GM19023 (cell line): ENCODE data around the gene ITGB1.

Source experiments
- ATAC-seq: cut with Tn5 transposase; IDR thresholded peaks from one replicate; pipeline ENCODE4 v1.9.1; 2021; ENCODE audit warnings: mild to moderate bottlenecking, moderate library complexity; ENCODE audit not compliant: unreplicated experiment

Gene ITGB1

DNA sequence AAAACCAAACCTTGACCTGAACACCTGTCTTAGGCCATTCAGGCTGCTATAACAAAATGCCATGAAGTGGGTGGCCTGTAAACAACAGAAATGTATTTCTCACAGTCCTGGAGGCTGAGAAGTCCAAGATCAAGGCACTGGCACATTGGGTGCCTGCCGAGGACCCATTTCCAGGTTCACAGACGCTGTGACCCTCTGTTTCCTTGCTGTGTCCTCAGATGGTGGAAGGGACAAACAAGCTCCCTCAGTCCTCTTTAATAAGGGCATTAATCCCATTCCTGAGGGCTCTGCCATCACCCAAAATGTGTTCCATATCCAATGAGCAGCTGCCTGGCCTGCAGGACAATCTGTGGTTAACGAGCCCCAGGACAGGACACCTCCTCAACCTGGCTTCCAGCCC is 67.6 kb downstream of the ITGB1 start:
- no peak for ATAC-seq

DNA sequence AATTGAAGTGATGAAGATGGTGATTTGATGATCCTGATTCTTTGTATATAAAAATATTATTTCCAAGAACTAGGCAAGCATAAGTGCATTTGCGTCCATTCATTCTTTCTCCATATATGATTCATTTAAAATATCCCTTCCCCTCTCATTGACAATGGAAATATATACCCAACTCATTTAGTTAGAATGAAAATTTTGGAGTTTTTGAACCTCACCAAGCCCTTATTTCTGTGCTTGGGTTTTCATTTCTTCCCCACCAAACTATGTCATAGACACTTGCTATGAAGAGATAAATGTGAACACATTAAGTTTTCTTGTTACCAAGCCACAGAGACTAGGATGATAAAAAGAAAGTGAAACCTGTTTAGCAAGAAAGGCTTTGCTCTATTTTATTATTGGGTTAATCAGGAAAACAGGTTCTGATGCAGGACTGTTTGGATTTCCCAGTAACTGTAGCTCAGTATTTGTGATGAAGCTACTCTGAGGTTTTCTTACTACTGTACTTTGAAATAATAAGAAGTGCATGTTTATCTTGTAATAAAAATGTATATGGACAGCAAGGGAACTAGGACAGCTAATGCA is 68.3 kb downstream of the ITGB1 start:
- ATAC-seq, result no peak

- no peak for ATAC-seq
These were observed 69.7 kb downstream of the ITGB1 start for GRCh38 chr10:32888161-32888927.

DNA sequence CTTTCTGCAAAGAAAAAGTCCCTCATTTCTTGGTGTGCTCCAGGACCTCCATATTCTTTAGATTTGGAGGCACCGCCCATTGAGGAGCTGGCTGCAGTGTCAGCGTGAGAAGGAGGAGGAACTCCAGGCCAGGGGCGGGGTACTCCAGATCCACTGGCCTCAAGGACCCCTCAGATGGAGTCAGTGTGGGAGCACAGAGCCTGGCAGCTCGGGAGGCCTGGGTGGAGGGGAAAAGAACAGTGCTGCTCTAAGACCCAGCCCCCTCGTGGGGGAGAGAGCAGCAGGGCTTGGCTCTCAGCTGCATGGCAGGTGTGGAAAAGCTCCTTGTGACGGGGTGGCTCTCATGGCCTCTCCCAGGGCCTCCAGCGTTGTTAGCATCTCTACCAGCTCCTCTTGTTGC is 70.5 kb downstream of the ITGB1 start:
- ATAC-seq, result no peak

- no peak for ATAC-seq
These were observed 76.0 kb downstream of the ITGB1 start for GRCh38 chr10:32882076-32882475.

- ATAC-seq, result no peak
These were observed 79.4 kb downstream of the ITGB1 start for GRCh38 chr10:32878646-32879045.

DNA sequence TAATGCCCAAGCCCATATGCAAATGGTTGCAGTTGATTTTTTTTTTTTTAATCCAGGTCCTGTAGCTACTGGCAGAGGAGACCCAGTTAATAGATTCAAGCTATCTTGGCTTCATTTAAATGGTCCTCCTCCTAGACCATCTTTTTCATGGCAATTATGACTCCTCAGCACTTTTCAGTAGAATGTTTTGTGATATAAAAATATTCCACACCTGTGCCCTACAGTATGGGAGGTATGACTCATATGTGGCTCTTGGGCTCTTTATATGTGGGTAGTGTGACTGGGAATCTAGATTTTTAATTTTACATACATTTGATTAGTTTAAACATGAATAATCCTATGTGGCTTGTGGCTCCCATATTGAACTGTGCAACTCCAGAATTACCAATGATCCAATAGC is 80.1 kb downstream of the ITGB1 start:
- no peak for ATAC-seq

DNA sequence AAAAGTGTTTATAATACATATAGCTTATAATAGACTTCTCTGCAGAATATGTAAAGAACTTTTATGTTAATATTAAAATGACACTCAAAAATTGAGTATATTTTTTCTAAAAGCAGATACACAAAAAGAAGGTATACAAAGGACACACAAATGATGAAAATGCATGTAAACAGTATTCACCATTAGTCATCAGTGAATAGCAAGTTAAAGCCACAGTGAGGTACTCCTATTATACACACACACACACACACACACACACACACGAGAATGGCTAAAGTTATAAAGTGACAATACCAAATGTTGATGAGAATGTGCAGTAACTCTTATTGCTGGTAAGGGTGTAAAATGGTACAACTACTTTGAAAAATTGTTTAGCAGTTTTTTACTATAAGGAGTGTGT is 92.9 kb downstream of the ITGB1 start:
- no peak for ATAC-seq

GRCh38 chr10:32854435-32854834 is 103.6 kb downstream of the ITGB1 start:
- no peak for ATAC-seq

DNA sequence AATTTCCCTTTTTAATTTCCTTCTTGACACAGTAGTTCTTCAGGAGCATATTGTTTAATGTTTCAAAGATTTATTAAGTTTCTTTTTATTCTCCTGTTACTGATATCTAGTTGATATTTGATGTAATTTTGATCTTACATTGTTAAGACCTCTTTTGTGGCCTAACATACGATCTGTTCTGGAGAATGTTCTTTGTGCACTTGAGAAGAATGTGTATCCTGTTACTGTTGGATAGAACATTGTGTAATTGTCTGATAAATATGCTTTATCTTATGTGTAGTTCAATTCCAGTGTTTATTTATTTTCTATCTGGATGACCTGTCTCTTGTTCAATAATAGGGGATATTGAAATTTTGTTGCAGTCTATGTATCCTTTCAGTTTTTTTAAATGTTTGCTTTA is 106.7 kb downstream of the ITGB1 start:
- no peak for ATAC-seq
